OCI-LY1 (cell line): ENCODE results near the gene VPREB1.

ENCODE experiments used
- H2AFZ ChIP-seq: fragments of 200-600 bp; sonication (generic), shearing (Covaris generic); 2 replicates; pipeline ENCODE4 v1.6.0; 2014; ENCODE audit warnings: antibody characterized with exemption, mild to moderate bottlenecking, low read length
- H3F3A ChIP-seq: fragments of 200-600 bp; sonication (generic), shearing (Covaris generic); 2 replicates; pipeline ENCODE4 v1.6.0; 2014; ENCODE audit warnings: mild to moderate bottlenecking, antibody characterized with exemption, low read length, moderate library complexity; ENCODE audit not compliant: insufficient read depth
- H3K27ac ChIP-seq: fragments of 200-600 bp; sonication (generic); 2 replicates; pipeline ENCODE4 v1.5.1; 2014; ENCODE audit warnings: low read length, mixed run types, mild to moderate bottlenecking, low read depth; ENCODE audit not compliant: poor library complexity, severe bottlenecking
- H3K27me3 ChIP-seq: fragments of 200-600 bp; sonication (generic); 2 replicates; pipeline ENCODE4 v1.6.0; 2014; ENCODE audit warnings: antibody characterized with exemption, mild to moderate bottlenecking, low read length, moderate library complexity; ENCODE audit not compliant: insufficient read depth
- H3K36me3 ChIP-seq: fragments of 200-600 bp; sonication (generic); 2 replicates; pipeline ENCODE4 v1.6.1; 2014; ENCODE audit warnings: mild to moderate bottlenecking, antibody characterized with exemption, low read length, moderate library complexity, mixed read lengths; ENCODE audit not compliant: insufficient read depth
- H3K4me1 ChIP-seq: fragments of 200-600 bp; sonication (generic); 2 replicates; pipeline ENCODE4 v1.5.1; 2014; ENCODE audit warnings: mild to moderate bottlenecking, low read length, moderate library complexity; ENCODE audit not compliant: insufficient read depth, severe bottlenecking
- H3K4me2 ChIP-seq: fragments of 200-600 bp; sonication (generic), shearing (Covaris generic); 2 replicates; pipeline ENCODE4 v1.6.1; 2014; ENCODE audit warnings: low read length
- H3K4me3 ChIP-seq: fragments of 200-600 bp; sonication (generic); 2 replicates; pipeline ENCODE4 v1.5.1; 2014; ENCODE audit warnings: low read length, low read depth, mild to moderate bottlenecking, mixed read lengths; ENCODE audit not compliant: poor library complexity, severe bottlenecking
- H3K79me2 ChIP-seq: fragments of 200-600 bp; shearing (Covaris generic); 2 replicates; pipeline ENCODE4 v1.6.1; 2016; ENCODE audit warnings: mixed run types, low read length, mixed read lengths; ENCODE audit not compliant: insufficient read depth
- H3K9ac ChIP-seq: fragments of 200-600 bp; sonication (generic), shearing (Covaris generic); 2 replicates; pipeline ENCODE4 v1.6.1; 2014; ENCODE audit warnings: mild to moderate bottlenecking, low read length, mixed read lengths
- H3K9me2 ChIP-seq: fragments of 200-600 bp; sonication (generic), shearing (Covaris generic); 2 replicates; pipeline ENCODE4 v1.6.1; 2014; ENCODE audit warnings: low read depth, mild to moderate bottlenecking, low read length, mixed read lengths
- H3K9me3 ChIP-seq: fragments of 200-600 bp; shearing (Covaris generic); 2 replicates; pipeline ENCODE4 v1.6.1; 2014; ENCODE audit warnings: low read length, mixed read lengths
- H4K20me1 ChIP-seq: fragments of 200-600 bp; sonication (generic), shearing (Covaris generic); 2 replicates; pipeline ENCODE4 v1.6.0; 2016; ENCODE audit warnings: mild to moderate bottlenecking, low read length; ENCODE audit not compliant: insufficient read depth
- EZH2 ChIP-seq: fragments of 200-600 bp; sonication (generic), shearing (Covaris generic); IDR thresholded peaks from 2 replicates; pipeline ENCODE4 v1.8.0; 2017; ENCODE audit warnings: borderline replicate concordance, mixed run types, mild to moderate bottlenecking, antibody characterized with exemption, low read length, moderate library complexity, mixed read lengths
- TF ChIP-seq, protein P1 (sequence below): fragments of 200-600 bp; sonication (generic), shearing (Covaris generic); IDR thresholded peaks from 2 replicates; pipeline ENCODE4 v1.5.1; 2017; ENCODE audit warnings: mild to moderate bottlenecking, antibody characterized with exemption, low read length, moderate library complexity, mixed read lengths

VPREB1 gene

GRCh38 chr22:22196018-22196533 lies 48.5 kb upstream of the VPREB1 start:
- Histone ChIP-seq H3F3A (no peaks in the 10 kb centered on the region), H3K9ac (peak overlapping the region; percentile 81), H3K4me3 (peak overlapping the region; percentile 77), H3K27me3 (no peaks in the 10 kb centered on the region), H3K9me2 (no peaks in the 10 kb centered on the region), H4K20me1 (no peaks in the 10 kb centered on the region), H3K79me2 (0 out of 2 replicates have a peak, but pooled peaks cover 9% of the 10 kb centered on the region), H3K4me2 (peak overlapping the region; percentile 98), H3K36me3 (peaks cover 12% of the 10 kb centered on the region; the same call in 1 of the 2 replicates), H2AFZ (no peak overlapping the region), H3K27ac (peak overlapping the region; percentile 96), H3K9me3 (no peaks in the 10 kb centered on the region), H3K4me1 (peaks cover 73% of the 10 kb centered on the region)
- TF ChIP-seq, protein P1, sequence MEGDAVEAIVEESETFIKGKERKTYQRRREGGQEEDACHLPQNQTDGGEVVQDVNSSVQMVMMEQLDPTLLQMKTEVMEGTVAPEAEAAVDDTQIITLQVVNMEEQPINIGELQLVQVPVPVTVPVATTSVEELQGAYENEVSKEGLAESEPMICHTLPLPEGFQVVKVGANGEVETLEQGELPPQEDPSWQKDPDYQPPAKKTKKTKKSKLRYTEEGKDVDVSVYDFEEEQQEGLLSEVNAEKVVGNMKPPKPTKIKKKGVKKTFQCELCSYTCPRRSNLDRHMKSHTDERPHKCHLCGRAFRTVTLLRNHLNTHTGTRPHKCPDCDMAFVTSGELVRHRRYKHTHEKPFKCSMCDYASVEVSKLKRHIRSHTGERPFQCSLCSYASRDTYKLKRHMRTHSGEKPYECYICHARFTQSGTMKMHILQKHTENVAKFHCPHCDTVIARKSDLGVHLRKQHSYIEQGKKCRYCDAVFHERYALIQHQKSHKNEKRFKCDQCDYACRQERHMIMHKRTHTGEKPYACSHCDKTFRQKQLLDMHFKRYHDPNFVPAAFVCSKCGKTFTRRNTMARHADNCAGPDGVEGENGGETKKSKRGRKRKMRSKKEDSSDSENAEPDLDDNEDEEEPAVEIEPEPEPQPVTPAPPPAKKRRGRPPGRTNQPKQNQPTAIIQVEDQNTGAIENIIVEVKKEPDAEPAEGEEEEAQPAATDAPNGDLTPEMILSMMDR: no peak
- TF ChIP-seq EZH2: no peak

DNA sequence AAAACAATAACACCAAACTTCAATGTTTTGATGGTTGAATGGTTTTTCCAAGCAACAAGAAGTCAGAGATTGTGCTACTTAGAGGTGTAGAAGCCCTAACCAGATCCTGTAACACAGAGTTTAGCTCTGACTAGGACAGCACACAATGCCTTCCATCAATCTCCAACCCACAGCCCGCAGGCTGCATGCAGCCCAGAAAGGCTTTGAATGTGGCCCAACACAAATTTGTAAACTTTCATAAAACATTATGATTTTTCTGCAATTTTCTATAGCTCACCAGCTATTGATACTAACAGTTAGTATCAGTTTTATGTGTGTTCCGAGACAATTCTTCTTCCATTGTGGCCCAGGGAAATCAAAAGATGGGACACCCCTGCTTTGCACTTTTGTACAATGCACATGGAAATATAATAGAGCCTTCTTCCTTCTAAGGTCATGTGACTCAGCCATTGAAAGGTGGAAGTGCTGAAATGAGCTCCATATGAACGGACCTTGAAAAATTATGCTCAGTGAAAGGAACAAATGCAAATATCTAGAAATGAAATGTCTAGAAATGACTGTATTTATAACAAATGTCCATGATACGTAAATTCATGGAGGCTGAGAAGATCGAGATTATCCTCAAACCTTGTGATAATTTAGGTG lies 47.6 kb upstream of the VPREB1 start:
- no peak for TF ChIP-seq EZH2
- TF ChIP-seq, protein P1: no peak
- H2AFZ ChIP-seq: no peak overlapping the region
- H3F3A ChIP-seq: no peaks in the 10 kb centered on the region
- H3K9ac ChIP-seq: peak overlapping the region; percentile 81
- H3K4me1 ChIP-seq: peaks cover 82% of the 10 kb centered on the region
- peak overlapping the region; percentile 77 for H3K4me3 ChIP-seq
- peak overlapping the region; percentile 96 for H3K27ac ChIP-seq
- no peaks in the 10 kb centered on the region for H3K9me3 ChIP-seq
- no peaks in the 10 kb centered on the region for H3K27me3 ChIP-seq
- H3K9me2 ChIP-seq: no peaks in the 10 kb centered on the region
- 0 out of 2 replicates have a peak, but pooled peaks cover 9% of the 10 kb centered on the region for H3K79me2 ChIP-seq
- peak overlapping the region; percentile 98 for H3K4me2 ChIP-seq
- H4K20me1 ChIP-seq: no peaks in the 10 kb centered on the region
- peaks cover 12% of the 10 kb centered on the region; the same call in 1 of the 2 replicates for H3K36me3 ChIP-seq

DNA sequence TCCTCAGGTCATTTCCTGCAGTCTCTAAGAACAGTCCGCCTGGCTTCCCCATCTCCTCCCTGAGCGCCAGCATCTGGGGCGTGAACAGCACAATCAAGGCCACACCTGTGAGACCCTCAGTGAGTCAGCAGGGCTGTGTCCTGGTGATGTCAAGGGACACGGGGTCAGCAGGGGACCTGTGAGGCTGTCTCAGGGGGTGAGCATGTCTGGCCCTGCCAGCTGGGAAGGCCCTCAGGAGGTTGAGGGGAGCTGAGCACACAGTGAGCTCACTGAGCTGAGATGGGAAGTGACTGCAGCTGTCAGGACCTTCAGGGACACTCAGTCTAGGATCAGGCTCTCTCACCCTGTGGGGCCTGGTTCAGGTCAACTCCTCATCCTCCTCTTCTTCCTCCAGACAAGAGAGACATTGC lies 46.6 kb upstream of the VPREB1 start:
- Histone ChIP-seq H3K9me2 (no peaks in the 10 kb centered on the region), H3K9ac (peak overlapping the region; percentile 18; the same call in 1 of the 2 replicates), H3K4me3 (peak overlapping the region; percentile 77), H3K36me3 (peaks cover 12% of the 10 kb centered on the region; the same call in 1 of the 2 replicates), H3K4me1 (peaks cover 85% of the 10 kb centered on the region), H3F3A (no peaks in the 10 kb centered on the region), H2AFZ (no peak overlapping the region), H3K79me2 (0 out of 2 replicates have a peak, but pooled peaks cover 9% of the 10 kb centered on the region), H3K9me3 (no peaks in the 10 kb centered on the region), H4K20me1 (no peaks in the 10 kb centered on the region), H3K27me3 (no peaks in the 10 kb centered on the region), H3K4me2 (peak overlapping the region; percentile 98), H3K27ac (peak overlapping the region; percentile 96)
- TF ChIP-seq, protein P1: no peak
- TF ChIP-seq EZH2: no peak
